Hepatocyte (in vitro differentiated cells): Measurements from ENCODE around the gene TNFAIP8L2.

Experiments used
- CTCF ChIP-seq: fragments of 200-600 bp; sonication (generic); IDR thresholded peaks from 2 replicates; pipeline ENCODE4 v1.5.1; 2016; ENCODE audit warnings: antibody characterized with exemption, mild to moderate bottlenecking; ENCODE audit not compliant: poor library complexity
- EZH2 ChIP-seq: fragments of 200-600 bp; sonication (generic); IDR thresholded peaks from 2 replicates; pipeline ENCODE4 v1.6.1; 2016; ENCODE audit warnings: antibody characterized with exemption, mild to moderate bottlenecking, borderline replicate concordance
- EZH2phosphoT487 ChIP-seq: fragments of 200-600 bp; sonication (generic); IDR thresholded peaks from one replicate; pipeline ENCODE4 v1.6.1; 2018; ENCODE audit warnings: antibody characterized with exemption, mild to moderate bottlenecking, low read depth, moderate library complexity; ENCODE audit not compliant: unreplicated experiment, severe bottlenecking

- TF ChIP-seq CTCF (no peak), EZH2phosphoT487 (no peak), EZH2 (no peak)
Observed at GRCh38 chr1:151176514-151177045, 20.1 kb downstream of the TNFAIP8L2 start.
